Spleen (tissue), 11 donors: ENCODE measurements around the gene MLLT10. TPM values are rescaled to one million over a fixed set of nuclear protein-coding genes. Genes with fewer than 3 reads are reported as not detected.

Experiments
- DNase-seq: peaks from one replicate; pipeline ENCODE4 v3.0.0-alpha.2; 2020
- H3K27ac ChIP-seq, 8 donors: fragments of 200-600 bp; sonication (generic) in 7 of 8; 1 replicate in 4 of 8; 2 replicates in 4 of 8; pipeline versions ENCODE4 v1.5.0 to v1.8.0; 2016 to 2021; ENCODE audit warnings: inconsistent platforms in 4 of 8, mild to moderate bottlenecking in 4 of 8, moderate library complexity in 1 of 8
- H3K27me3 ChIP-seq, 7 donors: fragments of 200-600 bp; sonication (generic) in 6 of 7; replicated peaks in 1 of 7; 1 replicate in 4 of 7; 2 replicates in 3 of 7; pipeline versions ENCODE4 v1.5.0 to v1.8.0; 2016 to 2021; ENCODE audit warnings: inconsistent platforms in 3 of 7, mild to moderate bottlenecking in 1 of 7
- H3K36me3 ChIP-seq, 6 donors: fragments of 200-600 bp; sonication (generic) in 5 of 6; 1 replicate in 4 of 6; 2 replicates in 2 of 6; pipeline versions ENCODE4 v1.5.0 to v1.8.0; 2016 to 2021; ENCODE audit warnings: inconsistent platforms in 2 of 6
- H3K4me1 ChIP-seq, 6 donors: fragments of 200-600 bp; sonication (generic) in 5 of 6; 1 replicate in 3 of 6; 2 replicates in 3 of 6; pipeline versions ENCODE4 v1.5.0 to v1.8.0; 2016 to 2021; ENCODE audit warnings: inconsistent platforms in 3 of 6
- H3K4me3 ChIP-seq, 8 donors: fragments of 200-600 bp; sonication (generic) in 7 of 8; 1 replicate in 4 of 8; 2 replicates in 4 of 8; pipeline versions ENCODE4 v1.5.0 to v1.8.0; 2016 to 2021; ENCODE audit warnings: inconsistent platforms in 4 of 8, mild to moderate bottlenecking in 4 of 8, moderate library complexity in 2 of 8
- H3K9me3 ChIP-seq, 8 donors: fragments of 200-600 bp; sonication (generic) in 7 of 8; 1 replicate in 4 of 8; 2 replicates in 4 of 8; pipeline versions ENCODE4 v1.5.0 to v1.8.0; 2016 to 2021; ENCODE audit warnings: inconsistent platforms in 4 of 8
- POLR2A ChIP-seq, 3 donors: fragments of 450-650 bp; IDR thresholded peaks; one replicate each; pipeline ENCODE4 v1.5.1; 2017; ENCODE audit warnings: antibody characterized with exemption in 3 of 3, mild to moderate bottlenecking in 1 of 3
- POLR2AphosphoS5 ChIP-seq, 3 donors: sonication (generic); formaldehyde crosslinking; IDR thresholded peaks; one replicate each; pipeline ENCODE4 v1.5.1; 2017; ENCODE audit warnings: antibody characterized with exemption in 3 of 3
- WGBS, 5 donors: extraction: QIAGEN DNeasy Blood & Tissue Kit in 3 of 5; methylation state at CpG; one replicate each; pipeline versions ENCODE4 v1.1.5 to v1.1.7; 2013 to 2018; 5-methylcytosine and 5-hydroxymethylcytosine counted together
- intact Hi-C: fragments of 100-400 bp; cut with DNase I; formaldehyde crosslinking; loops from one replicate; pipeline ENCODE4 v1.15.0; 2023; ENCODE audit warnings: low total_unique reads
- polyA plus RNA-seq, 3 donors: library from polyadenylated mRNA; stranded (reverse); fragments of 200-250 nt; gene quantifications; one replicate each; pipeline ENCODE4 v1.2.1, GENCODE V29; 2013
- total RNA-seq, 7 donors: library from RNA; depleted of rRNA in 3 of 7; stranded (reverse); fragments of >200 nt in 3 of 7; fragmentation: NEBNext Ultra II Directional in 4 of 7; extraction: Animal tissue kit (Norgen Biotek cat#: 25700) in 4 of 7; gene quantifications; one replicate each; pipeline versions ENCODE4 v1.1.0 to v1.2.1, GENCODE V29; 2016 to 2021
- TF ChIP-seq, protein P1 (sequence below), 11 experiments: fragments of 200-600 bp in 7 of 11; fragments of 450-650 bp in 4 of 11; sonication (generic) in 4 of 11; IDR thresholded peaks in 8 of 11; conservative IDR thresholded peaks in 3 of 11; 1 replicate in 7 of 11; 2 replicates in 4 of 11; pipeline versions ENCODE4 v1.4.0 to v1.8.0; 2016 to 2021; ENCODE audit warnings: antibody characterized with exemption in 11 of 11, inconsistent platforms in 4 of 11, mild to moderate bottlenecking in 1 of 11
- donor health status: healthy with polysubstance abuse.
- donor health status: DM: no; HTN: no; CAD: no; lungs with moderate emphysema.
- donor health status: DM: no; HTN: no; CAD: no.
- donor health status: Bipolar disorder and iron deficiency.
- donor health status: healthy.
- donor health status: DM: no; HTN: no; CAD: no.
- donor health status: DM: yes; HTN: yes; CAD: no.

The MLLT10 gene
- total and polyA plus RNA-seq, 10 donors, result 9.5 to 58.1 (median 43.0) TPM

DNA sequence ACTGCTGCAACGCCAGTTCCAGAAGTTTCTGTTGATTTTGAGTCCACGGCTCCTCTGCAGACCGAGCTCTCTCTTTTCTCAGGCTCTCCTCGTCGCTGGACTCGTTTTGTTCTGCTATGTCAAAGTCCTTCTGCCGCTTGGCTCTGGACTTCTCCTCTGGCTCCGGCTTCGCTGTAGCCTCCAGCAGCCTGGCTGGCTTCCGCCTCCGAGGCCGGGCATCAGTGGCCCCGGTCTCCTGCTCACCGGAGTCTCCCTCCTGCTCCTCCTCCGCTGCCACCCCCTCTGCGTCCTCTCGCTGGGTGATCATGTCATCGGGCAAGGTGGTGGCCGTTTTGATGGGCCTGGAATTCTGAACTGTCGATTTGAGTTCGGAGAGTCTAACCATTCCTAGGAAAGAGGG, 225.2 kb downstream of the MLLT10 start:
- Histone ChIP-seq H3K4me3 (no peak overlapping the region), H3K4me1 (peaks cover 0 to 4% (median 0%) of the 10 kb centered on the region in 6 donors), H3K36me3 (peaks cover 0 to 85% (median 15%) of the 10 kb centered on the region in 6 donors), H3K9me3 (no peaks in the 10 kb centered on the region), H3K27ac (no peak overlapping the region), H3K27me3 (no peaks in the 10 kb centered on the region)
- WGBS, 5 donors, result 93 to 97% (median 95%) methylated on average over 21 of the region's 21 CpGs
- no peak for DNase-seq
- intact Hi-C loops, result no loop called here
- TF ChIP-seq POLR2AphosphoS5 (IDR thresholded peaks at IDR 0.05) (no peak), POLR2A (IDR thresholded peaks at IDR 0.05) (no peak)
- TF ChIP-seq, protein P1, sequence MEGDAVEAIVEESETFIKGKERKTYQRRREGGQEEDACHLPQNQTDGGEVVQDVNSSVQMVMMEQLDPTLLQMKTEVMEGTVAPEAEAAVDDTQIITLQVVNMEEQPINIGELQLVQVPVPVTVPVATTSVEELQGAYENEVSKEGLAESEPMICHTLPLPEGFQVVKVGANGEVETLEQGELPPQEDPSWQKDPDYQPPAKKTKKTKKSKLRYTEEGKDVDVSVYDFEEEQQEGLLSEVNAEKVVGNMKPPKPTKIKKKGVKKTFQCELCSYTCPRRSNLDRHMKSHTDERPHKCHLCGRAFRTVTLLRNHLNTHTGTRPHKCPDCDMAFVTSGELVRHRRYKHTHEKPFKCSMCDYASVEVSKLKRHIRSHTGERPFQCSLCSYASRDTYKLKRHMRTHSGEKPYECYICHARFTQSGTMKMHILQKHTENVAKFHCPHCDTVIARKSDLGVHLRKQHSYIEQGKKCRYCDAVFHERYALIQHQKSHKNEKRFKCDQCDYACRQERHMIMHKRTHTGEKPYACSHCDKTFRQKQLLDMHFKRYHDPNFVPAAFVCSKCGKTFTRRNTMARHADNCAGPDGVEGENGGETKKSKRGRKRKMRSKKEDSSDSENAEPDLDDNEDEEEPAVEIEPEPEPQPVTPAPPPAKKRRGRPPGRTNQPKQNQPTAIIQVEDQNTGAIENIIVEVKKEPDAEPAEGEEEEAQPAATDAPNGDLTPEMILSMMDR (IDR thresholded peaks at IDR 0.05 in 8 of 11, conservative IDR thresholded peaks at IDR 0.05 in 3 of 11), result no peak

DNA sequence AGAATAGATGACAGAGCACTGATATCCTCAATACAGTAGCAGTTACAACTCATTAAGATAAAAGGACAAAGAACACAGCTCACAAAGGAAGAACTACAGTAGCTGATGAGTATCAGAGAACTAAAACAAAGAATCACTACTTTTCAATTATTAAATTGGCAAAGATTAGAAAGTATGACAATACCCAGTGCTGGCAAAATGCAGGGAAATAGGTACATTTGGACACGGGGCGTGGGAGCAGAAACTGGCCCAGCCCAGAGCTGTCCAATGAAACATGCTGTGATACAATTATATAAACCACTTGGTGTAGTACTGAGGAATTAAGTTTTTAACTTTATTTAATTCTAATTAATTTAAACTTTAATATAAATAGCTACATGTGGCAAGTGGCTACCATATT, 226.3 kb downstream of the MLLT10 start:
- 92 to 100% (median 99%) methylated on average over 2 of the region's 2 CpGs for WGBS, 5 donors
- no peak overlapping the region for H3K4me3 ChIP-seq
- TF ChIP-seq POLR2AphosphoS5 (IDR thresholded peaks at IDR 0.05) (no peak), POLR2A (IDR thresholded peaks at IDR 0.05) (no peak)
- TF ChIP-seq, protein P1 (IDR thresholded peaks at IDR 0.05 in 8 of 11, conservative IDR thresholded peaks at IDR 0.05 in 3 of 11), result no peak
- peaks cover 0 to 4% (median 0%) of the 10 kb centered on the region in 6 donors for H3K4me1 ChIP-seq
- intact Hi-C loops, result no loop called here
- peaks cover 0 to 85% (median 14%) of the 10 kb centered on the region in 6 donors for H3K36me3 ChIP-seq
- no peak overlapping the region for H3K27ac ChIP-seq
- DNase-seq, result no peak
- no peaks in the 10 kb centered on the region for H3K27me3 ChIP-seq
- H3K9me3 ChIP-seq, result no peaks in the 10 kb centered on the region

DNA sequence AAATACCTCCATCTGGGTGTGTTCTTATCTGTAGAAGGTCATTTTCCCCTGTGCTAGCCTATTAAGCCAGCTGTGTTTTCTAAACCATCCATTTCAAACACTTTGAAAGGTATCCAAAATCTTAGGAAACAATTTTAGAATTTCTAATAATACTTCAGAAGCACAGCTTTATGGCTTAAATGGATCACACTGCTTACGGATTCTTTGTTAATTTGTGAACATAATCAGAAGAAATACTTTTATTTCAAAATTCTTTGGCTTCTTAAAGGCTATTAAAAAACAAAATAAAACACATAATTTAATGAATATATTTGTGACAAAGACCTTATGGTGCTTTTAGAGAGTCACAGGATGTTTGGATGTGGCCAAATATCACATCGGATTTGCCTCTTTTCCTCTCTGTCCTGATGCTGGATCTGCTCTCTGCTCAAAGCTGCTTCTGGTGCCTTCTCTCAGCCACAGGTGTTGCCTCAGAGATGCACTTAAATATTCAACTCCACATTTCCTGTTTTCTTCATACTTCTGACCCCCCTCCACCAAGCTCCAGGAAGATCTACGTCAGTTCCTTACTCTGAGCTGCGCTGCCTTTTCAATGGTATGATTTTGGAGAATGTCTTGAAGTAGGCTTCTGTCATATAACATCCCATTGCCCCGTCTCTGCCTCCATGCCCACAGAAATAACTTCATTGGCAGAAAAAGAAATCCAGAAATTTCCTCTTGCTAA, 230.6 kb downstream of the MLLT10 start:
- WGBS, 5 donors, result 68 to 82% (median 73%) methylated on average over 5 of the region's 5 CpGs

DNA sequence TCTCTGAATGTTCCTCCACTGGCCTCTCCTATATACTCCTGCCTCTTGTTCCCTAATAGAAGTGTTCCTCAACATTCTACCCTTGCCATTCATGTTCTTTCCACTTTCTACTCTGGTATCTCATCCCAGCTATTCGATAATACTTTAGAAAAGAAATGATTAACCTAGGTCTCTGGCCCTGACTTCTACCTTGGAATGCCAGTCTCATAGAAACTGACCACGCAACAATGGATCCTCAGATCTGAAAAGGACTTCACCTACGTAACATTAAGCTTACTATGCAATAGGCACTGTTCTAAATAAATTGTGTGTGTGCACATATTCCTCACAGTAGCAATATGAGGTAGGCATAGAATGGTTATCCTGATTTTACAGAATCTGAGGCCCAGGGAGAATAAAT, 235.0 kb downstream of the MLLT10 start:
- H3K4me1 ChIP-seq, result no peaks in the 10 kb centered on the region
- no peak overlapping the region for H3K4me3 ChIP-seq
- intact Hi-C loops, result no loop called here
- DNase-seq, result no peak
- H3K36me3 ChIP-seq, result peaks cover 0 to 25% (median 0%) of the 10 kb centered on the region in 6 donors
- no peaks in the 10 kb centered on the region for H3K27me3 ChIP-seq
- WGBS, 5 donors, result 95 to 99% (median 97%) methylated on average over 3 of the region's 3 CpGs
- TF ChIP-seq POLR2AphosphoS5 (IDR thresholded peaks at IDR 0.05), result no peak
- TF ChIP-seq, protein P1 (IDR thresholded peaks at IDR 0.05 in 8 of 11, conservative IDR thresholded peaks at IDR 0.05 in 3 of 11), result no peak
- no peaks in the 10 kb centered on the region for H3K9me3 ChIP-seq
- no peak overlapping the region for H3K27ac ChIP-seq

More for the DNA sequence above, 230.6 kb downstream of the MLLT10 start:
- no peak for TF ChIP-seq POLR2A (IDR thresholded peaks at IDR 0.05)
- TF ChIP-seq, protein P1 (IDR thresholded peaks at IDR 0.05 in 8 of 11, conservative IDR thresholded peaks at IDR 0.05 in 3 of 11), result no peak
- no peak for TF ChIP-seq POLR2AphosphoS5 (IDR thresholded peaks at IDR 0.05)
- no peak overlapping the region for H3K27ac ChIP-seq
- no peak overlapping the region for H3K4me3 ChIP-seq
- H3K36me3 ChIP-seq, result peaks cover 0 to 57% (median under 1%) of the 10 kb centered on the region in 6 donors
- DNase-seq, result no peak
- H3K9me3 ChIP-seq, result no peaks in the 10 kb centered on the region
- no peaks in the 10 kb centered on the region for H3K27me3 ChIP-seq
- H3K4me1 ChIP-seq, result no peaks in the 10 kb centered on the region
- intact Hi-C loops, result no loop called here
